HG03442 (cell line): ENCODE data around the gene KDM5C.
A peak's percentile ranks its signal among the peaks of the same experiment; 100 is the strongest.

ENCODE experiments used
- ATAC-seq: cut with Tn5 transposase; IDR thresholded peaks from one replicate; pipeline ENCODE4 v1.9.1; 2021; ENCODE audit warnings: mild to moderate bottlenecking, moderate library complexity; ENCODE audit not compliant: unreplicated experiment

Gene KDM5C

GRCh38 chrX:53224860-53225797 lies at the start of gene KDM5C:
Gene KDM5C, minus strand, starts transcription at chrX:53225207. Its CDS starts 318 bp downstream, at chrX:53224889.
- ATAC-seq = peak; percentile 73

- no peak for ATAC-seq
Observed at GRCh38 chrX:53272808-53273337, 47.9 kb upstream of the KDM5C start.

DNA sequence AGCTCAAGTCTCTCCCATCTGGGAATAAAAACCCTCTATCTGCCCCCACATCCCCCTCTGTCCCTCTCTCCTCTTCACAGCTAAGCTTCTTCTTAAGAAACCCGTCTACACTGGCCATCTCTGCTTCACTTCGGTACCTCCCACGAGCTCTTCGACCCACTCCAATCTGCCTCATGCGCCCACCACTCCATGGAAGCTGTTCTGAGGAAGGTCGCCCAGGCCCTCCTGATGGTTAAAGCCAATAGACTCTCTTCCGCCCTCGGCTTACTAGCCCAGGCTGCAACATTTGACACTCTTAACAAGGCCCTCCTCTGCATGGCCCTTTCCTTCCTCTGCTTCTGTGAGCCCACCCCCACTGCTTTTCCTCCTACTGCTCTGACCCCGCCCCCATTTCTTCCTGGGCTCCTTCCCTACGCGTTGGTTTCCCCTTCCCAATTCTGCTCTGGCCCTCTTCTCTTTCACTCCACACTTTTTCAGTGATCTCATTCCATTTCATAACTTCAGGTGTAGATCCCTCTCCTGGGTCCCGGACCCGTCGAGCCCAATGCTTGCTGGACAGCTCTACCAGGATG lies 44.6 kb upstream of the KDM5C start:
- no peak for ATAC-seq

- no peak for ATAC-seq
Observed at GRCh38 chrX:53268173-53268572, 43.2 kb upstream of the KDM5C start.

DNA sequence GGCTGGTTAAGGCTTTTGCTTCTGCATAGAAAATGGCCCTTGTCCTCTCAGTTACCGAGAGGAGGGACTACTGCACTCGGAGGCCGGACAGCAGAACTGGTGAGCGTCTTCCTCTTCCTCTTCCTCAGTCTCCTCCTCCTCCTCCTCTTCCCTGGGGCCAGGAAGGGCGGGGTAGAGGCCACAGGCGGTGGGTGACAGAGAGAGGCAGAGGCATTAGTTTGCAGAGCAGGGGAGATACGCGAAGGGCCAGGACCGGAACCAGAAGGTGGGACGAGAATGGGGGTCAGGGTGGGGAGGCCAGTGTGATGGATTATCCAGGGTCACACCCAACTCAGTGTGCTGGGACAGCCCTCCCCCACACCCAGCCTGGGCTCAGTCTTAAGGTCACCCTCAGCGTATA lies 41.9 kb upstream of the KDM5C start:
- ATAC-seq = no peak

DNA sequence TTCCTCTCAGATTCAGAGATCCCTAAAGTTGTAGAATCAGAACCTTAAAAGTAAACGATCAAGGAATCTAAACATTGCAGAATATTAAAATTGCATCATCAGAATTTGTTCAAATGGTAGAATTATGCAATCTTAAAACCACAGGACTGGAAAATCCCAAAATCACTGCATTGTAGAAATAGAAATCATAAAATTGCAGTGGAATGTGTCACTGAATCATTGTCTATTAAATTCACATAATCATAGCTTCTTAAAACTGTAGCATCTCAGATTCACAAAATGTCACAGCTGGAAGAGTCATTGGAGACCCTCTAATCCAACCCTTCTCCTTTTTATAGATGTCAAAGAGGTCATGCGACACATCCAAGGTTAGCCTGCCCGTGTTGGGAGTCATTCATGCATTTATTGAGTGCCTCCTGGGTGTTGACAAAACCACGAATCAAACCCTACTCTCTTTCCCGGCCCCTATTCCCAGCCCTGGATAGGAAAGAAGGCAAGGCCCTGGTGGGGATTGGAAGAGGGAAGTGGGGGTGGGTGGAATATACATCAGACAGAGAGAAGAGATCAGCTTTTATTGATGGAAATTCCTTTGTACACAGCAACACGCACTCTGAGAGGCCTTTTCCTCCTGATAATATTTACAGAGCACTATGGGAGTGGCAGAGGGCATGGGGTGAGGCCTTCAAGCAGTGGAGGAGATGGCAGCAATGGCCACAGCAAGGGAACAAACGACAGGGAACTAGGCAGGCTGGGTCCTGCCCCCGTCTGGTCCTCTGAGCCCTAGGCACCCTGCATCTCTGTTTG lies 41.0 kb upstream of the KDM5C start:
- ATAC-seq = no peak

DNA sequence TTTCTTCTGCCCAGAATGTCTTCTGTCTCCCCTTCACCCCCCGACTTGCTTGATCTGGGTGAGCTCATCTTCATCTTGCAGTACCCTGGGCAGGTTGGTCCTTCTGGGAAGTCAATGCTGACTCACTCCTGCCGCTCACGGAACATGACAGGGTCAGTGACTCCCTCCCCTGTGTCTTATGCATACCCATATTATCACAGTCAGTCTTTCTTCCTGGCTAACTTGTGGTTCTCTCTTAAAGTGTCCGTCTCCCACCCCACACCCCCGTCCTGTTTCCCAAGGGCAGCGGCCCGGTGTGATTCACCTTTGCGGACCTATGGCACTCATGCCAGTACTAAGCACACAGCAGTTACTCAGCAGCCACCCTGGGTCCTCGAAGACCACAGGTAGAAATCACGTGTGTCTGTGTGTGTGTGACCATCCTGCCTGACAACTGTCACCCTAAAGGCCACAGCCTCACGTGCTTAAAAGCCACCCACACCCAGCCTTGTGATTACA lies 38.6 kb upstream of the KDM5C start:
- ATAC-seq = no peak

DNA sequence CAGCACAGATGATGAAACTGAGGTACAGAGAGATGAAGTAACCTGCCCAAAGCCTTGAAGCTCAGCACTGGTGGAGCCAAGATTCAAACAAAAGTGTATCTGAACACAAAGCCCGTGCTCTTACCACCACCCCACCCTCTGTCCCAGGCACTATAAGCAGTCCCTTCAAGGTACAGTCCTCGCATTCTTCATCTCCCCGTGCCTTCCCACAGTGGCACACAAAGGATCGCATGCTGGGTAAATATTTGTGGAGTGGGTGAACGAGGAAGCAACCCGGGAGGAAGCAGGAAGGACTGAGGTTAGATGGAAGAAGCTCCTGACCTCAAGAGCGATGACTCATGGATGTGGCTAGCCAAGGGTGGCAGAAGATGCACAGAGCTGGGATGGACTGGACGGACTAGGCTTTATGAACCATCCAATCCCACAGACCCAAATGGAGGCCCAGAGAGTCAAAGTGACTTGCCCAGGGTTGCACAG lies 37.9 kb upstream of the KDM5C start:
- no peak for ATAC-seq

DNA sequence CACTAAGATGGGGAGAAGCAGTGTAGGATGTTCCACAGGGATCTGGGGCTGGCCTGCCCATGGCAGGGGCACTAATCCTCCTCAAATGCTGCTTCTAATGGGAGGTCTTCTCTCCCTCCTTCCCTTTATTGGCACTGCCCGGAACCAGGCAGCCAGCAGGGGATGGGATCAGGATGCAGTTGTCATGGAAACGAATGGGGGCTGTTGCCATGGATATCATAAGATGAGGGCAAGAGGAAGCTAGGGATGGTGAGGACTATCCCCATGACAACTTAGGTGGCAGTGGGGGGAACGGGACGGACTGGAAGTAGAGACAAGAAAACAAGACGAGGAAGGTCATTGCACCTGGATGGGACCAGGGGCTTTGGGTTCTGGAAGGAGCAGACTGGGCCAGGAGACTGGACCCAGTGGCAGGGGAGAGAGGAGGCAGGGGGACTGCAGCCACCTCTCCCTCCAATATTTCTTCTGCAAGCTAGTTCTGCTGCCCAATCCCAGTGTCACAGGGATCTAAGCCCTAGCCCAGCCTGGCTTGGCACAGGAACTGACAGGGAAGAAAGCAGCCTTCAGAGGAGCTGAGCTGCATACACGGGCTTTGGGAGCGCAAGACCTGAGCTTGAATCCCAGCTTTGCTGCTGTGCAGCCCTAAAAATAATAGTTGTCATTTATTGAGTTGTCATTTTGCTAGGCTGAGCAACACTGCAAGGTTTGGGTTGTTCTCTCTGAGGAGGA lies 37.3 kb upstream of the KDM5C start:
- no peak for ATAC-seq

DNA sequence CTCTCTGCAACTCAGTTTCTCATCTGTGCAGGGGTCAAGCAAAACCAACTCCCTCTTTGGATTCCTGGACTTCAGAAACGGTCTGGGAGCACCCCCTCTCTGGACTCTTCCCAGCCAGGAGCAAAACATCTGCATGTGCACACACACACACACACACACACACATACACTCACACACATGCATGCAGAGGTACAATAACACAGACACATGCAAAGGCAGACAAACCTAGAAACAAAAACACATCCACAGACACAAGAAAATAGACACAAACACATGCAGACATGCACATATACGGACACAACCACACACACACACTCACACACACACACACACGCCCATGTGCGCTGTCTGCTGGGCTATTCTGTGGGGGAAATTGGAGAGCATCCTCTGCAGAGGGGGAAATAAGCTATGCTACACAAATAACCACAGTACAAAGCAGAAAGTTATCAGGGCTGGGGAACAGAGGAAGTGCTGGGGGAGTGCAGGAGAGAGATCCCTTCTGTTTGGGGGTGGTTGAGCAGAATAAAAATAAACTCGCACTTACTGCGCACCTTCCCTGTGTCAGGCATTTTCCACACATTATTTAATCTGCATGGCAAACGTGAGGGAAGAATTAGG lies 36.5 kb upstream of the KDM5C start:
- no peak for ATAC-seq

DNA sequence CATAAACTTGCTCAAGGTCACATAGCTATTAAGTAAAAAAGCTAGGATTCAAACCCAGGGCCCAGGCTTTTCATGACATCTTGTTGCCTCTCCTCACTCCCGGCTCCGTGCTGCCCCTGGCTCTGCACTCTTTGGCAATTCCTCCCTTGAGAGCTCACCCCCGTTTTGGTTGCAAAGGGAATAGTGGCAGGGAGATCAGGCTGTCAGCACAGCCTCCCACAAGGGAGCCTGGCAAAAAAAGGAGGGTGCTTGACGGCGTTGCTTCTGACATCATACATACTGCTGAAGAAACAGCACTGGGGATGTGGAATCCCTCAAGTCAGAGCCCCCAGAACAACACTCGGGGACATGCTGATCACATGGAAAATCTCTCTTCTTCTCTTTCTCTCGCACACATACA lies 35.8 kb upstream of the KDM5C start:
- no peak for ATAC-seq

- ATAC-seq = no peak
Observed at GRCh38 chrX:53257670-53258423, 32.8 kb upstream of the KDM5C start.

DNA sequence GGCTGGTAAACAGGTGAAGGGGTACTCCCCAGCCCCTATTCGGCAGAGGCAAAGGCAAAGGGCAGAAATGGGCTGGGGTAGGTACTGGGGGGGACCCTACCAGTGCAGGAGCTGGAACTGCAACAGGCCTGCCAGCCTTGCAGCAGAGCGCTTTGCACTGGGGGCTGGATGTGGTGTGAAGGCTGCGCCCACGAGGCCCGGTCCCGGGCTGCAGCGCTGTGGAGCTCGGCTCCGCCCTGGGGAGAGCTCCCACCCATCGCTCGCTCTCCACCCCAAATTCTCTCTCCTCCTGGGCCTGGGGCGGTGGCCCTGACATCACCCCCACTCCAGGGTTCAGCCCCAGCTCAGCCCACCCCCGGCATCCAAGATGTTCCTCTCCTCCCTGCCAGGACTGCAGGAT lies 32.2 kb upstream of the KDM5C start:
- ATAC-seq = no peak

DNA sequence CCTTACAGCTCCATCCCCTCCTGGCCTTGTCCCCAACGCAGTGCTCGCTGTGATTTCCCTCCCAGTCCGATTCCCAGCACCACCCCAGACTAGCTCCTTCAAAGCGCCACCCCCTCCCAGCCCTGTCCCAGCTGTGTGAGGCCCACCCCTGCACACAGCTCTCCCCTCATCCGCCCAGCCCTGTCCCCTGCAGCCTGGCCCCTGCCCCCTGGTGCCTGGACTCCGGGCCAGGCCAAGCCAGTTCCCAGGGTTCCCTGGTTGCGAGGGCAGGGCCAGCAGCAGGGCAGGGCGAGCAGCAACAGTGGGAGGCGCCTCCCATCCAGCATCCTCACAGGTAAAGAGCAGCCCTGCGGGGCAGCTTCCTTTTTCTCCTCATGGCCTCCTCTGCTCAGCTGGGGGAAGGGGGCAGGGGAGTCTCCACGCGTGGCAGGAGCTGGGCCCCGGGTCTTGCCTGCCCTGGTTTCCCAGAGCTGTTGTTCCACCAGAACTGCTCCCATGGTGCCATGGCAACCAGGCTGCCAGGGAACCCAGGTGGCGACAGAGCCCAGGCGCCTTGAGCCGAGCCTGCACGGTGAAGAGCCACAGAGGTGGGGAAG lies 31.5 kb upstream of the KDM5C start:
- no peak for ATAC-seq

GRCh38 chrX:53255738-53256191 lies 30.8 kb upstream of the KDM5C start:
- ATAC-seq = no peak

GRCh38 chrX:53254570-53255461 lies 29.8 kb upstream of the KDM5C start:
- no peak for ATAC-seq

- ATAC-seq = no peak
Observed at GRCh38 chrX:53253293-53254020, 28.4 kb upstream of the KDM5C start.
